ENCODE results near the gene FAM174B. TPM values are rescaled to one million over a fixed set of nuclear protein-coding genes. Genes with fewer than 3 reads are reported as not detected.
A peak's percentile ranks its signal among the peaks of the same experiment; 100 is the strongest.

Gene FAM174B
- total and polyA plus RNA-seq, 4 donors = 2.5 to 4.5 (median 3.8) TPM

- no peaks in the 10 kb centered on the region for H3K27me3 ChIP-seq (ENCODE audit: control insufficient read depth in 4 of 4, insufficient read depth in 4 of 4, low read length in 3 of 4)
- peak in 1 of 2 donors; percentile 11 for TF ChIP-seq RXRA (IDR thresholded peaks at IDR 0.05)
- no peak for TF ChIP-seq SP1 (IDR thresholded peaks at IDR 0.05)
- no peak for TF ChIP-seq MAX (IDR thresholded peaks at IDR 0.05)
- H3K4me1 ChIP-seq (ENCODE audit: control insufficient read depth in 4 of 4, insufficient read depth in 4 of 4, low read length in 3 of 4) = peaks cover 0 to 3% (median 1%) of the 10 kb centered on the region in 4 donors
- H3K27ac ChIP-seq (ENCODE audit: low read depth in 1 of 2, low read length in 2 of 2) = no peak overlapping the region
- WGBS = 63% methylated on average over 8 of the region's 8 CpGs
- no peaks in the 10 kb centered on the region for H3K36me3 ChIP-seq (ENCODE audit: control insufficient read depth in 4 of 4, insufficient read depth in 3 of 4, low read depth in 1 of 4, low read length in 3 of 4)
- no peak overlapping the region for H3K9ac ChIP-seq (ENCODE audit: low read depth in 1 of 2, low read length in 2 of 2)
- H3K9me3 ChIP-seq (ENCODE audit: control insufficient read depth in 4 of 4, low read length in 3 of 4) = no peaks in the 10 kb centered on the region
- DNase-seq (ENCODE audit: low spot score) = no peak
- H3K4me3 ChIP-seq (ENCODE audit: low read depth in 1 of 3, low read length in 3 of 3) = no peak overlapping the region
Observed at GRCh38 chr15:92648190-92648875, 7.2 kb downstream of the FAM174B start.

GRCh38 chr15:92647467-92648163, 8.0 kb downstream of the FAM174B start:
- Histone ChIP-seq H3K4me1 (ENCODE audit: control insufficient read depth in 4 of 4, insufficient read depth in 4 of 4, low read length in 3 of 4) (peaks cover 0 to 3% (median 1%) of the 10 kb centered on the region in 4 donors), H3K4me3 (ENCODE audit: low read depth in 1 of 3, low read length in 3 of 3) (no peak overlapping the region), H3K9me3 (ENCODE audit: control insufficient read depth in 4 of 4, low read length in 3 of 4) (no peaks in the 10 kb centered on the region), H3K27ac (ENCODE audit: low read depth in 1 of 2, low read length in 2 of 2) (no peak overlapping the region), H3K36me3 (ENCODE audit: control insufficient read depth in 4 of 4, insufficient read depth in 3 of 4, low read depth in 1 of 4, low read length in 3 of 4) (no peaks in the 10 kb centered on the region), H3K27me3 (ENCODE audit: control insufficient read depth in 4 of 4, insufficient read depth in 4 of 4, low read length in 3 of 4) (no peaks in the 10 kb centered on the region), H3K9ac (ENCODE audit: low read depth in 1 of 2, low read length in 2 of 2) (no peak overlapping the region)
- no peak for TF ChIP-seq RAD21 (IDR thresholded peaks at IDR 0.05)
- TF ChIP-seq FOXA2 (IDR thresholded peaks at IDR 0.05) = no peak
- TF ChIP-seq HNF4A (conservative IDR thresholded peaks at IDR 0.05) = no peak
- no peak for TF ChIP-seq MAX (IDR thresholded peaks at IDR 0.05)
- no peak for TF ChIP-seq CTCF (IDR thresholded peaks at IDR 0.05; ENCODE audit: low read depth, low read length, missing input control)
- no peak for TF ChIP-seq ZBTB33 (IDR thresholded peaks at IDR 0.05)
- no peak for TF ChIP-seq ATF3 (IDR thresholded peaks at IDR 0.05)
- TF ChIP-seq HNF4G (IDR thresholded peaks at IDR 0.05) = no peak
- no peak for TF ChIP-seq SP1 (IDR thresholded peaks at IDR 0.05)
- no peak for TF ChIP-seq GABPA (IDR thresholded peaks at IDR 0.05 in 1 of 2, conservative IDR thresholded peaks at IDR 0.05 in 1 of 2)
- no peak for TF ChIP-seq FOXA1 (IDR thresholded peaks at IDR 0.05)
- DNase-seq (ENCODE audit: low spot score) = no peak
- 92% methylated on average over 1 of the region's 1 CpG for WGBS

Data from liver (tissue), 9 donors.